Measurements from ENCODE around the gene USF2. TPM values are rescaled to one million over a fixed set of nuclear protein-coding genes. Genes with fewer than 3 reads are reported as not detected.
"Not testable (repeated sequence)": the region's sequence is repeated elsewhere in the genome, so short reads cannot be mapped to it uniquely, and the experiment has no call there.

Gene USF2
- polyA plus RNA-seq, 1 donor from 2014 or later, result 11.5 TPM

GRCh38 chr19:35279985-35280821 lies 11.4 kb downstream of the USF2 start:
- H3K27me3 Mint-ChIP-seq, result no peaks in the 10 kb centered on the region
- peaks cover 2% of the 10 kb centered on the region for H3K36me3 Mint-ChIP-seq
- H3K4me1 Mint-ChIP-seq, result peaks cover 16 to 25% (median 25%) of the 10 kb centered on the region in 3 donors
- peak overlapping the region in 1 of 4 donors; percentile 20 for H3K4me3 Mint-ChIP-seq
- peak overlapping the region in 2 of 3 donors; percentile 31 to 63 for H3K27ac Mint-ChIP-seq
- no peaks in the 10 kb centered on the region for H3K9me3 Mint-ChIP-seq

- Mint-ChIP-seq H3K4me3 (peak overlapping the region in 2 of 4 donors; percentile 1 to 3), H3K27me3 (no peaks in the 10 kb centered on the region), H3K36me3 (peaks cover 2% of the 10 kb centered on the region), H3K27ac (peak overlapping the region in 1 of 3 donors; percentile 97), H3K4me1 (peaks cover 13 to 25% (median 23%) of the 10 kb centered on the region in 3 donors), H3K9me3 (no peaks in the 10 kb centered on the region)
Observed at GRCh38 chr19:35281303-35281702, 12.5 kb downstream of the USF2 start.

- no peaks in the 10 kb centered on the region for H3K27me3 Mint-ChIP-seq
- H3K9me3 Mint-ChIP-seq, result no peaks in the 10 kb centered on the region
- H3K36me3 Mint-ChIP-seq, result peaks cover 2% of the 10 kb centered on the region
- no peak overlapping the region for H3K4me3 Mint-ChIP-seq
- peak overlapping the region in 1 of 3 donors; percentile 39 for H3K27ac Mint-ChIP-seq
- H3K4me1 Mint-ChIP-seq, result peaks cover 13 to 25% (median 23%) of the 10 kb centered on the region in 3 donors
Observed at GRCh38 chr19:35284153-35285094, 15.7 kb downstream of the USF2 start.

- peak overlapping the region in 1 of 3 donors; percentile 39 for H3K27ac Mint-ChIP-seq
- H3K36me3 Mint-ChIP-seq, result peaks cover 2% of the 10 kb centered on the region
- H3K4me3 Mint-ChIP-seq, result no peak overlapping the region
- no peaks in the 10 kb centered on the region for H3K27me3 Mint-ChIP-seq
- H3K9me3 Mint-ChIP-seq, result no peaks in the 10 kb centered on the region
- peaks cover 13 to 25% (median 23%) of the 10 kb centered on the region in 3 donors for H3K4me1 Mint-ChIP-seq
Observed at GRCh38 chr19:35285095-35285449, 16.3 kb downstream of the USF2 start.

GRCh38 chr19:35285465-35285864 lies 16.7 kb downstream of the USF2 start:
- H3K27me3 Mint-ChIP-seq, H3K4me3 Mint-ChIP-seq: not testable (repeated sequence)
- H3K4me1 Mint-ChIP-seq, result peaks cover 10 to 21% (median 21%) of the 10 kb centered on the region in 3 donors

GRCh38 chr19:35286101-35286500 lies 17.3 kb downstream of the USF2 start:
- H3K27me3 Mint-ChIP-seq, H3K27ac Mint-ChIP-seq, H3K4me3 Mint-ChIP-seq, H3K9me3 Mint-ChIP-seq, H3K36me3 Mint-ChIP-seq: not testable (repeated sequence)
- peaks cover 9 to 17% (median 16%) of the 10 kb centered on the region in 3 donors for H3K4me1 Mint-ChIP-seq

More at GRCh38 chr19:35285465-35285864, 16.7 kb downstream of the USF2 start:
- not testable (repeated sequence) for H3K36me3 Mint-ChIP-seq, H3K9me3 Mint-ChIP-seq, H3K27ac Mint-ChIP-seq

- Mint-ChIP-seq H3K4me3 (no peak overlapping the region), H3K9me3 (no peaks in the 10 kb centered on the region), H3K27me3 (peaks cover 4% of the 10 kb centered on the region), H3K27ac (no peak overlapping the region), H3K36me3 (peaks cover 2% of the 10 kb centered on the region), H3K4me1 (peaks cover 6 to 14% (median 8%) of the 10 kb centered on the region in 3 donors)
Observed at GRCh38 chr19:35287713-35288112, 19.0 kb downstream of the USF2 start.

- Mint-ChIP-seq H3K36me3 (peaks cover 2% of the 10 kb centered on the region), H3K27me3 (peaks cover 6% of the 10 kb centered on the region)
Observed at GRCh38 chr19:35288331-35288730, 19.6 kb downstream of the USF2 start.

GRCh38 chr19:35288906-35289305 lies 20.1 kb downstream of the USF2 start:
- Mint-ChIP-seq H3K27me3 (peaks cover 6% of the 10 kb centered on the region), H3K27ac (no peak overlapping the region), H3K4me3 (no peak overlapping the region), H3K4me1 (peaks cover 7 to 15% (median 12%) of the 10 kb centered on the region in 3 donors), H3K9me3 (no peaks in the 10 kb centered on the region), H3K36me3 (no peaks in the 10 kb centered on the region)

More at GRCh38 chr19:35288331-35288730, 19.6 kb downstream of the USF2 start:
- H3K9me3 Mint-ChIP-seq, result no peaks in the 10 kb centered on the region
- no peak overlapping the region for H3K4me3 Mint-ChIP-seq
- H3K4me1 Mint-ChIP-seq, result peaks cover 7 to 15% (median 12%) of the 10 kb centered on the region in 3 donors
- no peak overlapping the region for H3K27ac Mint-ChIP-seq

GRCh38 chr19:35290381-35291127 lies 21.8 kb downstream of the USF2 start:
- no peaks in the 10 kb centered on the region for H3K9me3 Mint-ChIP-seq
- no peak overlapping the region for H3K27ac Mint-ChIP-seq
- H3K4me1 Mint-ChIP-seq, result peaks cover 11 to 13% (median 12%) of the 10 kb centered on the region in 3 donors
- H3K27me3 Mint-ChIP-seq, result peaks cover 6% of the 10 kb centered on the region
- no peaks in the 10 kb centered on the region for H3K36me3 Mint-ChIP-seq
- no peak overlapping the region for H3K4me3 Mint-ChIP-seq

- Mint-ChIP-seq H3K9me3 (no peaks in the 10 kb centered on the region), H3K4me3 (peak overlapping the region in 1 of 4 donors; percentile 73), H3K27ac (no peak overlapping the region), H3K36me3 (no peaks in the 10 kb centered on the region), H3K27me3 (peaks cover 6% of the 10 kb centered on the region), H3K4me1 (peaks cover 12 to 18% (median 18%) of the 10 kb centered on the region in 3 donors)
Observed at GRCh38 chr19:35291259-35291658, 22.5 kb downstream of the USF2 start.

GRCh38 chr19:35291916-35292315 lies 23.2 kb downstream of the USF2 start, which contains the start of gene MAG:
MAG (plus strand) TSS chr19:35292161; CDS start chr19:35295409, 3,248 bp downstream.
- peaks cover 6% of the 10 kb centered on the region for H3K27me3 Mint-ChIP-seq
- H3K9me3 Mint-ChIP-seq, result no peaks in the 10 kb centered on the region
- peak within 1 kb of the TSS in 1 of 3 donors; percentile 53 for H3K27ac Mint-ChIP-seq
- H3K4me3 Mint-ChIP-seq, result peak within 1 kb of the TSS in 1 of 4 donors; percentile 73
- H3K4me1 Mint-ChIP-seq, result peaks cover 12 to 18% (median 18%) of the 10 kb centered on the region in 3 donors
- H3K36me3 Mint-ChIP-seq, result no peaks in the 10 kb centered on the region

GRCh38 chr19:35292421-35293362 lies 23.9 kb downstream of the USF2 start:
- peaks cover 12 to 18% (median 18%) of the 10 kb centered on the region in 3 donors for H3K4me1 Mint-ChIP-seq
- H3K27ac Mint-ChIP-seq, result peak overlapping the region in 1 of 3 donors; percentile 53
- H3K27me3 Mint-ChIP-seq, result peaks cover 6% of the 10 kb centered on the region
- H3K9me3 Mint-ChIP-seq, result no peaks in the 10 kb centered on the region
- H3K4me3 Mint-ChIP-seq, result peak overlapping the region in 2 of 4 donors; percentile 0 to 1
- no peaks in the 10 kb centered on the region for H3K36me3 Mint-ChIP-seq

Data from IgD-negative memory B cell (primary cell).